HepG2 (cell line): ENCODE measurements around the gene SBK2. TPM values are rescaled to one million over a fixed set of nuclear protein-coding genes. Genes with fewer than 3 reads are reported as not detected.

Source experiments
- AHR ChIP-seq: IDR thresholded peaks from 2 replicates; pipeline ENCODE4 v1.6.1; 2018; ENCODE audit warnings: missing genetic modification reagents, missing compliant biosample characterization
- ARHGAP35 ChIP-seq: sonication (generic); formaldehyde crosslinking; IDR thresholded peaks from 2 replicates; pipeline ENCODE4 v1.9.0; 2022; ENCODE audit warnings: mild to moderate bottlenecking, inconsistent platforms, moderate library complexity, missing genetic modification reagents, borderline replicate concordance
- BHLHE40 ChIP-seq: IDR thresholded peaks from 2 replicates; pipeline ENCODE4 v1.6.1; 2011; ENCODE audit warnings: low read length, improper control_type of control experiment
- CC2D1A ChIP-seq: sonication (generic); formaldehyde crosslinking; IDR thresholded peaks from 2 replicates; pipeline ENCODE4 v1.8.1; 2023; ENCODE audit warnings: mild to moderate bottlenecking, missing genetic modification reagents
- DMAP1 ChIP-seq: IDR thresholded peaks from 2 replicates; pipeline ENCODE4 v1.6.1; 2016
- ETV6 ChIP-seq: sonication (generic); formaldehyde crosslinking; conservative IDR thresholded peaks from 2 replicates; pipeline ENCODE4 v1.4.0; 2020; ENCODE audit warnings: missing genetic modification reagents
- FOXA1 ChIP-seq, 2 experiments: fragments of 450-650 bp in 1 of 2; sonication (generic) in 1 of 2; formaldehyde crosslinking in 1 of 2; IDR thresholded peaks; 2 replicates each; pipeline versions ENCODE4 v1.4.0 to v1.6.1; 2016 to 2020; ENCODE audit warnings: missing genetic modification reagents in 1 of 2
- FOXK1 ChIP-seq: sonication (generic); formaldehyde crosslinking; IDR thresholded peaks from 2 replicates; pipeline ENCODE4 v1.4.0; 2020; ENCODE audit warnings: low read depth, missing genetic modification reagents, borderline replicate concordance
- FOXP1 ChIP-seq, 2 experiments: fragments of 450-650 bp in 1 of 2; IDR thresholded peaks; 2 replicates each; pipeline ENCODE4 v1.6.1; 2017 to 2018; ENCODE audit warnings: antibody characterized with exemption in 1 of 2
- GATA4 ChIP-seq: sonication (generic); IDR thresholded peaks from 2 replicates; pipeline ENCODE4 v1.6.1; 2016; ENCODE audit warnings: antibody characterized with exemption, low read depth, borderline replicate concordance
- HNRNPUL1 ChIP-seq: fragments of 200-400 bp; formaldehyde crosslinking; IDR thresholded peaks from 2 replicates; pipeline ENCODE4 v1.6.1; 2017; ENCODE audit warnings: low read depth, mild to moderate bottlenecking, low read length, moderate library complexity
- NCOA5 ChIP-seq: sonication (generic); formaldehyde crosslinking; IDR thresholded peaks from 2 replicates; pipeline ENCODE4 v1.4.0; 2020; ENCODE audit warnings: missing genetic modification reagents
- NR2F1 ChIP-seq, 2 experiments: fragments of 450-650 bp in 1 of 2; formaldehyde crosslinking in 1 of 2; IDR thresholded peaks; 2 replicates each; pipeline versions ENCODE4 v1.5.0 to v1.6.1; 2016 to 2020; ENCODE audit warnings: mild to moderate bottlenecking in 1 of 2, missing compliant biosample characterization in 1 of 2, missing genetic modification reagents in 1 of 2, moderate library complexity in 1 of 2
- SRSF4 ChIP-seq: fragments of 200-400 bp; formaldehyde crosslinking; IDR thresholded peaks from one replicate; pipeline ENCODE4 v1.6.1; 2018; ENCODE audit warnings: mild to moderate bottlenecking, low read depth, low read length, moderate library complexity; ENCODE audit not compliant: poor library complexity, severe bottlenecking
- U2AF2 ChIP-seq: fragments of 200-400 bp; formaldehyde crosslinking; IDR thresholded peaks from 2 replicates; pipeline ENCODE4 v1.6.1; 2017; ENCODE audit warnings: low read depth, mild to moderate bottlenecking, low read length
- ZBTB20 ChIP-seq: sonication (generic); formaldehyde crosslinking; IDR thresholded peaks from 2 replicates; pipeline ENCODE4 v1.8.1; 2023; ENCODE audit warnings: missing genetic modification reagents, low read depth, mild to moderate bottlenecking, borderline replicate concordance
- ZC3H13 ChIP-seq: sonication (generic); formaldehyde crosslinking; IDR thresholded peaks from 2 replicates; pipeline ENCODE4 v1.8.1; 2023; ENCODE audit warnings: mild to moderate bottlenecking, missing genetic modification reagents, moderate library complexity
- ZNF30 ChIP-seq: sonication (generic); formaldehyde crosslinking; IDR thresholded peaks from 2 replicates; pipeline ENCODE4 v1.5.0; 2020; ENCODE audit warnings: mild to moderate bottlenecking, missing genetic modification reagents
- ZNF543 ChIP-seq: sonication (generic); formaldehyde crosslinking; IDR thresholded peaks from 2 replicates; pipeline ENCODE4 v1.4.0; 2020; ENCODE audit warnings: mild to moderate bottlenecking, missing genetic modification reagents
- ZNF563 ChIP-seq: sonication (generic); formaldehyde crosslinking; IDR thresholded peaks from 2 replicates; pipeline ENCODE4 v1.8.0; 2022; ENCODE audit warnings: mild to moderate bottlenecking, moderate library complexity, missing genetic modification reagents
- ZNF720 ChIP-seq: sonication (generic); formaldehyde crosslinking; IDR thresholded peaks from 2 replicates; pipeline ENCODE4 v1.4.0; 2020; ENCODE audit warnings: missing genetic modification reagents
- ZNF768 ChIP-seq: sonication (generic); formaldehyde crosslinking; IDR thresholded peaks from 2 replicates; pipeline ENCODE4 v1.4.0; 2020; ENCODE audit warnings: missing genetic modification reagents
- polyA plus RNA-seq, 8 experiments: library from polyadenylated mRNA; depleted of rRNA in 3 of 8; stranded (reverse) in 7 of 8; unstranded in 1 of 8; fragments of >200 nt; fragmentation: Illumina TruSeq in 4 of 8; extraction: Trizol in 4 of 8; gene quantifications; 2 replicates each; pipeline versions ENCODE4 v1.2.1 to v1.2.3, GENCODE V29; 2011 to 2016; ENCODE audit warnings: low read depth in 4 of 8, missing spikeins in 1 of 8, mixed read lengths in 1 of 8; ENCODE audit not compliant: insufficient read depth in 1 of 8
- total RNA-seq, 5 experiments: library from RNA; depleted of rRNA; stranded (reverse); fragments of >200 nt; fragmentation: Illumina TruSeq; extraction: Trizol; gene quantifications; 2 replicates each; pipeline ENCODE4 v1.2.3, GENCODE V29; 2016; ENCODE audit warnings: low read depth in 1 of 5
- TF ChIP-seq, protein P1 (sequence below): IDR thresholded peaks from 2 replicates; pipeline ENCODE4 v1.6.1; 2016; ENCODE audit warnings: low read depth, control low read depth
- TF ChIP-seq, protein P2 (sequence below): sonication (generic); formaldehyde crosslinking; IDR thresholded peaks from 2 replicates; pipeline ENCODE4 v1.5.1; 2020; ENCODE audit warnings: missing genetic modification reagents, mild to moderate bottlenecking, borderline replicate concordance
- TF ChIP-seq, protein P3 (sequence below): sonication (generic); formaldehyde crosslinking; conservative IDR thresholded peaks from 2 replicates; pipeline ENCODE4 v1.4.0; 2020; ENCODE audit warnings: missing genetic modification reagents
- TF ChIP-seq, protein P4 (sequence below): sonication (generic); formaldehyde crosslinking; IDR thresholded peaks from 2 replicates; pipeline ENCODE4 v1.8.1; 2022; ENCODE audit warnings: mild to moderate bottlenecking, missing genetic modification reagents

The SBK2 gene
- total and polyA plus RNA-seq, 2 of the 13 experiments (the other 11 are each of a cell fraction or from before 2014, with no cell fraction given), result 0.24 TPM; not detected in 1

DNA sequence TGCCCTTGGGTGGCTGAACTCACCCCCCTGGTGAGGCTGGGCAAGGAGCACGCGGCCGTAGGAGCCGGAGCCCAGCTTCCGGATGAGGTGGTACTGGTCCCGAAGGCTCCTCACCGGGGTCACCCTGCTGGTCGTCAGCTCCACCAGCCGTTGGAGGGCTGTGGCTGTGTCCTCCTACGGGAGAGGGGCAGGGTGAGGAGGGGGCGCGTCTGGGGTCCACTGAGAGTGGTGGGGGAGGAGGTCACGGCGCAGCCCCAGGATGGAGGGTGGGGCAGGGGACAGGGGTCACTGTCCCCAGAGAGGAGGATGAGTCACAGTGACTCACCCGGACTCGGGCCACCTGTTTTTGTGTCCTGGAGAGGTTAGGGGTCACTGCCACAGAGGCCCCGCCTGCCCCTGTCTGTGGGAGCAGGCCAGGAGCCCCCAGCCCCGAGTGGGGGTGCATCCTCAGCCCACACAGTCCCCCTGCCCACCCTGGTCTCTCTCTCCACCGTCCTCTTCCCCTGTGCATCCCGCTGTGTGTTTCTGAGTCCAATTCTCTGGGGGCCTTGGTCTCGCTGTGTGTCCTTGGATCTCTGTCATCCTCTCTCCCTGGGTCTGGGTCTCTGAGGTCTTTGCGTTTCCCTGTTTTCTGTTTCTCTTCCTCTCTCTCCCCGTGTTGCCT lies 8.0 kb upstream of the SBK2 start (continued):
- TF ChIP-seq, protein P1, sequence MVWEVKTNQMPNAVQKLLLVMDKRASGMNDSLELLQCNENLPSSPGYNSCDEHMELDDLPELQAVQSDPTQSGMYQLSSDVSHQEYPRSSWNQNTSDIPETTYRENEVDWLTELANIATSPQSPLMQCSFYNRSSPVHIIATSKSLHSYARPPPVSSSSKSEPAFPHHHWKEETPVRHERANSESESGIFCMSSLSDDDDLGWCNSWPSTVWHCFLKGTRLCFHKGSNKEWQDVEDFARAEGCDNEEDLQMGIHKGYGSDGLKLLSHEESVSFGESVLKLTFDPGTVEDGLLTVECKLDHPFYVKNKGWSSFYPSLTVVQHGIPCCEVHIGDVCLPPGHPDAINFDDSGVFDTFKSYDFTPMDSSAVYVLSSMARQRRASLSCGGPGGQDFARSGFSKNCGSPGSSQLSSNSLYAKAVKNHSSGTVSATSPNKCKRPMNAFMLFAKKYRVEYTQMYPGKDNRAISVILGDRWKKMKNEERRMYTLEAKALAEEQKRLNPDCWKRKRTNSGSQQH (CRISPR knock-in tag), result no peak
- TF ChIP-seq AHR (CRISPR knock-in tag) (no peak), BHLHE40 (no peak), ZNF543 (CRISPR knock-in tag) (no peak), ZNF30 (CRISPR knock-in tag) (no peak), ZBTB20 (CRISPR knock-in tag) (no peak), SRSF4 (no peak), NR2F1 (CRISPR knock-in tag; IDR thresholded peaks at IDR 0.05) (peak; percentile 86 to 90), HNRNPUL1 (no peak), FOXP1 (IDR thresholded peaks at IDR 0.05) (no peak), FOXP1 (CRISPR knock-in tag; IDR thresholded peaks at IDR 0.05) (peak; percentile 34; the same call in 1 of the 2 replicates), FOXA1 (IDR thresholded peaks at IDR 0.05) (no peak), FOXA1 (CRISPR knock-in tag; IDR thresholded peaks at IDR 0.05) (no peak), FOXK1 (CRISPR knock-in tag) (peak; percentile 37; the same call in 1 of the 2 replicates), U2AF2 (no peak), ZNF563 (CRISPR knock-in tag) (no peak), GATA4 (no peak), ZNF768 (CRISPR knock-in tag) (no peak), CC2D1A (CRISPR knock-in tag) (no peak), NCOA5 (CRISPR knock-in tag) (no peak), ZNF720 (CRISPR knock-in tag) (no peak), ARHGAP35 (no peak), DMAP1 (CRISPR knock-in tag) (no peak), ETV6 (CRISPR knock-in tag) (no peak), ZC3H13 (CRISPR knock-in tag) (no peak)
- TF ChIP-seq, protein P2, sequence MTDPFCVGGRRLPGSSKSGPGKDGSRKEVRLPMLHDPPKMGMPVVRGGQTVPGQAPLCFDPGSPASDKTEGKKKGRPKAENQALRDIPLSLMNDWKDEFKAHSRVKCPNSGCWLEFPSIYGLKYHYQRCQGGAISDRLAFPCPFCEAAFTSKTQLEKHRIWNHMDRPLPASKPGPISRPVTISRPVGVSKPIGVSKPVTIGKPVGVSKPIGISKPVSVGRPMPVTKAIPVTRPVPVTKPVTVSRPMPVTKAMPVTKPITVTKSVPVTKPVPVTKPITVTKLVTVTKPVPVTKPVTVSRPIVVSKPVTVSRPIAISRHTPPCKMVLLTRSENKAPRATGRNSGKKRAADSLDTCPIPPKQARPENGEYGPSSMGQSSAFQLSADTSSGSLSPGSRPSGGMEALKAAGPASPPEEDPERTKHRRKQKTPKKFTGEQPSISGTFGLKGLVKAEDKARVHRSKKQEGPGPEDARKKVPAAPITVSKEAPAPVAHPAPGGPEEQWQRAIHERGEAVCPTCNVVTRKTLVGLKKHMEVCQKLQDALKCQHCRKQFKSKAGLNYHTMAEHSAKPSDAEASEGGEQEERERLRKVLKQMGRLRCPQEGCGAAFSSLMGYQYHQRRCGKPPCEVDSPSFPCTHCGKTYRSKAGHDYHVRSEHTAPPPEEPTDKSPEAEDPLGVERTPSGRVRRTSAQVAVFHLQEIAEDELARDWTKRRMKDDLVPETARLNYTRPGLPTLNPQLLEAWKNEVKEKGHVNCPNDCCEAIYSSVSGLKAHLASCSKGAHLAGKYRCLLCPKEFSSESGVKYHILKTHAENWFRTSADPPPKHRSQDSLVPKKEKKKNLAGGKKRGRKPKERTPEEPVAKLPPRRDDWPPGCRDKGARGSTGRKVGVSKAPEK (CRISPR knock-in tag), result no peak
- TF ChIP-seq, protein P3, sequence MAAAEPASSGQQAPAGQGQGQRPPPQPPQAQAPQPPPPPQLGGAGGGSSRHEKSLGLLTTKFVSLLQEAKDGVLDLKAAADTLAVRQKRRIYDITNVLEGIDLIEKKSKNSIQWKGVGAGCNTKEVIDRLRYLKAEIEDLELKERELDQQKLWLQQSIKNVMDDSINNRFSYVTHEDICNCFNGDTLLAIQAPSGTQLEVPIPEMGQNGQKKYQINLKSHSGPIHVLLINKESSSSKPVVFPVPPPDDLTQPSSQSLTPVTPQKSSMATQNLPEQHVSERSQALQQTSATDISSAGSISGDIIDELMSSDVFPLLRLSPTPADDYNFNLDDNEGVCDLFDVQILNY (CRISPR knock-in tag), result no peak
- TF ChIP-seq, protein P4, sequence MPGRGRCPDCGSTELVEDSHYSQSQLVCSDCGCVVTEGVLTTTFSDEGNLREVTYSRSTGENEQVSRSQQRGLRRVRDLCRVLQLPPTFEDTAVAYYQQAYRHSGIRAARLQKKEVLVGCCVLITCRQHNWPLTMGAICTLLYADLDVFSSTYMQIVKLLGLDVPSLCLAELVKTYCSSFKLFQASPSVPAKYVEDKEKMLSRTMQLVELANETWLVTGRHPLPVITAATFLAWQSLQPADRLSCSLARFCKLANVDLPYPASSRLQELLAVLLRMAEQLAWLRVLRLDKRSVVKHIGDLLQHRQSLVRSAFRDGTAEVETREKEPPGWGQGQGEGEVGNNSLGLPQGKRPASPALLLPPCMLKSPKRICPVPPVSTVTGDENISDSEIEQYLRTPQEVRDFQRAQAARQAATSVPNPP, result no peak
